ENCODE data around the gene CCDC47. TPM values are rescaled to one million over a fixed set of nuclear protein-coding genes. Genes with fewer than 3 reads are reported as not detected.
A peak's percentile ranks its signal among the peaks of the same experiment; 100 is the strongest.

CCDC47 gene
- total RNA-seq, 2 donors from 2014 or later, result 40.2 to 101 TPM

GRCh38 chr17:63698886-63699637 is 74.3 kb downstream of the CCDC47 start:
- H3K4me1 ChIP-seq (ENCODE audit: control insufficient read depth in 1 of 2, low read depth in 2 of 2), result peaks cover 11 to 24% of the 10 kb centered on the region in 2 donors
- H3K36me3 ChIP-seq, result peaks cover 21% of the 10 kb centered on the region
- DNase-seq (ENCODE audit: low spot score) (no peak), ATAC-seq (ENCODE audit: insufficient number of reproducible peaks, low FRiP score, low read depth) (no peak)
- peak overlapping the region; percentile 64 to 68 for H3K27ac ChIP-seq
- H3K27me3 ChIP-seq (replicated peaks; ENCODE audit: insufficient read depth), result no peaks in the 10 kb centered on the region
- TF ChIP-seq CTCF (IDR thresholded peaks at IDR 0.05), result no peak
- no peaks in the 10 kb centered on the region for H3K9me3 ChIP-seq
- H3K4me3 ChIP-seq, result peak overlapping the region; percentile 78

- Histone ChIP-seq H3K27me3 (replicated peaks; ENCODE audit: insufficient read depth) (no peaks in the 10 kb centered on the region), H3K9me3 (no peaks in the 10 kb centered on the region), H3K4me3 (peak overlapping the region; percentile 78), H3K27ac (peak overlapping the region in 1 of 2 donors; percentile 38), H3K4me1 (ENCODE audit: control insufficient read depth in 1 of 2, low read depth in 2 of 2) (peaks cover 11 to 24% of the 10 kb centered on the region in 2 donors), H3K36me3 (peaks cover 21% of the 10 kb centered on the region)
- ATAC-seq (ENCODE audit: insufficient number of reproducible peaks, low FRiP score, low read depth) (no peak), DNase-seq (ENCODE audit: low spot score) (no peak)
- no peak for TF ChIP-seq CTCF (IDR thresholded peaks at IDR 0.05)
These were observed 75.0 kb downstream of the CCDC47 start for GRCh38 chr17:63698381-63698885.

DNA sequence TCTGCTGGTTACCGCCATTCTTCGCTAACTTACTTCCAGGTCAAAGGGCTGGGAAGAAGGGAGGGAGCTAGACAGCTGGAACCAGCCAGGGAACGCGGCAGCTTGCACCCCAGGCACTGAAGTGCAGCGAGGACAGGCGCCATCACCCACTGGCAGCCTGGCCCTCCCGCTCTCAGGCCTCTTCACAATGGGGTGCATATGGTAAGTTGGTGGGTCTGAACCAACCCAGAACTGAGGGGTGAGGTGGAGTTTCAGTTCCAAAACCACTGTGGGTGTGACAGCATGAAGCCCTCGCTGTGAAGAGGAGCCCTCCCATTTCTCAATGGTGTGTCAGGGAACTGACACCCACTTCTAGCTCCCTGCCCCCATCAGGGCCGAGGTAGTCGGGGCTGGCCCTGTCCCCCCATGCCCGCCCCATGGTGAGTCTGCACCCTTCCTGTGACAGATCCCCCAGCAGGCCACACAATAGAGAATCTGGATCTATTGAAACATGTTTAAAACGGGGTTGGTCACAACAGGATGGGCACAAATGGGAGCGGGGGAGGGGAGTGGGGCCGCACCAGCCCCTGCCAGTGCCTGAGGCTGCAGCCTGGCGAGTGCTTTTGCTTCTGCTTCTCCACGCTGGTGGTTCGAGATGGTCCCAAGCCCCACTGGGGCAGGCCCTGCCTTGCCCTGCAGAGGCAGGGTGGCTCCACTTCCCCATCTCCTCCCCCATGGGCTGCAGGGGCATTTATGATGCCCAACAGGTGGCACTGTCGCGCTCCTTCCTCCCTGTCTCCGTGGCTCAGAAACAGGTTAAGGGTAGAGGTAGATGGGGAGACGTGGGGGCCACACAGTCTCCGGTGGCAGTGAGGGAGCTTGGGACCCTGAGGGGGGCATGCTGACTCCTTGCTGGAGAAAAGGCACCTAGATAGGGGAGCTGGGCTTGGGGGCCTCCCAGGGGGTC is 75.8 kb downstream of the CCDC47 start:
- Histone ChIP-seq H3K9me3 (no peaks in the 10 kb centered on the region), H3K36me3 (peaks cover 18% of the 10 kb centered on the region), H3K27ac (peak overlapping the region; percentile 23 to 38), H3K4me1 (ENCODE audit: control insufficient read depth in 1 of 2, low read depth in 2 of 2) (peaks cover 11 to 24% of the 10 kb centered on the region in 2 donors), H3K4me3 (peak overlapping the region; percentile 78), H3K27me3 (replicated peaks; ENCODE audit: insufficient read depth) (no peaks in the 10 kb centered on the region)
- TF ChIP-seq CTCF (IDR thresholded peaks at IDR 0.05), result peak; percentile 18
- ATAC-seq (ENCODE audit: insufficient number of reproducible peaks, low FRiP score, low read depth) (no peak), DNase-seq (ENCODE audit: low spot score) (no peak)

DNA sequence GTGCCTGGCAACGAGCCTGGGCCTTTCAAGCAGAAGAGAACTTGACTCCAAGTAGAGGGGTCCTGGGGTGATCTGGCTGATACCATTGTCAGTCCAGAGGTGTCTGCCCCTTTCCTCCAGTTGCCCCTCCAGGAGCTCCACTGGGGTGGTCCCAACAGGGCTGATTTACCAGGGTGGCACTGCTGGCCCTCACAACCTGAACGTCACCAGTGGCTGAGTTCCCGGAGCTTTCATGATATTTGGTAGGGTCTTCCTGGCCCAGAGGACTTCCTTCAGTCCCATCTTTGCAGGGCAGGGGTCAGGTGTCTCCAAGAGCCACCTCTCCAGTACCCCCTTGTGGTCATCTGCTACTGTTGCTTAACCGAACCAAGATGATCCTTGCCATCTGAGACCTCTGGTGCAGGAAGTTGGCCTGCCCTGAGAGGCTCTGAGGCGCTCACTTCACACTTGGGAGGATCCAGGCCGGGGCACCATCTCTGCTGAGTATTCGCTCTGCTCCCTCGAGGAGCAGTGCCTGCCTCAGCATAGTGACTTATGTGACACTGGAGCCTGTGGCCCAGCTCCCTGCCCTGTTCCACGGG is 76.9 kb downstream of the CCDC47 start:
- Histone ChIP-seq H3K9me3 (no peaks in the 10 kb centered on the region), H3K27me3 (replicated peaks; ENCODE audit: insufficient read depth) (no peaks in the 10 kb centered on the region), H3K4me3 (no peak overlapping the region), H3K27ac (peak overlapping the region in 1 of 2 donors; percentile 23), H3K36me3 (peaks cover 29% of the 10 kb centered on the region), H3K4me1 (ENCODE audit: control insufficient read depth in 1 of 2, low read depth in 2 of 2) (peaks cover 8 to 22% of the 10 kb centered on the region in 2 donors)
- no peak for ATAC-seq (ENCODE audit: insufficient number of reproducible peaks, low FRiP score, low read depth)
- no peak for DNase-seq (ENCODE audit: low spot score)
- TF ChIP-seq CTCF (IDR thresholded peaks at IDR 0.05), result peak; percentile 38
